ENCODE data around the gene OR5K4.
"Not testable (repeated sequence)": the region's sequence is repeated elsewhere in the genome, so short reads cannot be mapped to it uniquely, and the experiment has no call there.

The OR5K4 gene

DNA sequence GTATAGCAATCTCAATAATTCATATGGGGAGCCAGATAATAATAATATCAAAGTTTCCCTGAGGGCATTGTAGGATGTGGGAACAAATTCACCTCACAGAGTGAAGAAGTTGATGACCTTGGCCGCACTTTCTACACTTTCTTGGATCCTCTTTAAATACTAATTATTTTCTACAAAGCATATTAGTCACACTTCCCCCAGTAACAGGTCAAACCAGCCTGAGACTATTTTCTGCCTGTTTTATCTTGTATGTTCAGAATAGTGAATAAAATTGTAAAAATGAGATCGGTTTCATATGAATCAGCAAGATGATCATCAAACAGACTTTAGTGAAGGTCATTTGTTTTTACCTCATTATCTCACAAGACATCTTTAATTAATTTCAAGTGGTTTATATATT is 34.5 kb downstream of the OR5K4 start:
- Histone ChIP-seq H3K4me3 (ENCODE audit: low read length) (no peak overlapping the region), H3K4me1 (ENCODE audit: control insufficient read depth, insufficient read depth, low read length) (no peaks in the 10 kb centered on the region), H3K27me3 (ENCODE audit: control insufficient read depth, insufficient read depth, low read length) (no peaks in the 10 kb centered on the region), H3K27ac (ENCODE audit: low read depth, low read length) (no peak overlapping the region), H3K9ac (ENCODE audit: low read length) (no peak overlapping the region), H3K36me3 (ENCODE audit: control insufficient read depth, insufficient read depth, low read length) (no peaks in the 10 kb centered on the region)

DNA sequence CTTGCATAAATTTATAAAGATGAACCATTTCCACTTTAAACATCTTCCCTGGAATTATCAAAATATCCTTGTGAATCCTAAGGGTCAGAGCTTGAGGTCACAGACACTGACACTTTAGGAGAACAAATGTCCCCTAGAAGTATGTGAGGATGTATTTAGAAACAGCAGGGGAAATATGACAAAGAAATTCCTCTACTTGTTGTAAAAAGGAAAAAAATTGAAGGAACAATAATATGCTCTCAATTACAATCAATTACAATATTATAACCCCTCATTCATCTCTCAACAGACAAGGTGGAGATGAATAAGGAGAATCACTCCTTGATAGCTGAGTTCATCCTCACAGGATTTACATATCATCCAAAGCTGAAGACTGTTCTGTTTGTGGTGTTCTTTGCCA is 36.7 kb downstream of the OR5K4 start, which contains the start of gene OR5K3:
Gene OR5K3 (plus strand): TSS at position 301 of the 400 bp plus-strand sequence. CDS start 0 bp downstream, at position 301.
- H3K36me3 ChIP-seq (ENCODE audit: control insufficient read depth, insufficient read depth, low read length) = no peaks in the 10 kb centered on the region
- H3K27ac ChIP-seq (ENCODE audit: low read depth, low read length) = no peak within 1 kb of the TSS
- H3K9ac ChIP-seq (ENCODE audit: low read length) = no peak within 1 kb of the TSS
- H3K4me1 ChIP-seq (ENCODE audit: control insufficient read depth, insufficient read depth, low read length) = no peaks in the 10 kb centered on the region
- H3K27me3 ChIP-seq (ENCODE audit: control insufficient read depth, insufficient read depth, low read length) = no peaks in the 10 kb centered on the region
- H3K4me3 ChIP-seq (ENCODE audit: low read length) = no peak within 1 kb of the TSS

DNA sequence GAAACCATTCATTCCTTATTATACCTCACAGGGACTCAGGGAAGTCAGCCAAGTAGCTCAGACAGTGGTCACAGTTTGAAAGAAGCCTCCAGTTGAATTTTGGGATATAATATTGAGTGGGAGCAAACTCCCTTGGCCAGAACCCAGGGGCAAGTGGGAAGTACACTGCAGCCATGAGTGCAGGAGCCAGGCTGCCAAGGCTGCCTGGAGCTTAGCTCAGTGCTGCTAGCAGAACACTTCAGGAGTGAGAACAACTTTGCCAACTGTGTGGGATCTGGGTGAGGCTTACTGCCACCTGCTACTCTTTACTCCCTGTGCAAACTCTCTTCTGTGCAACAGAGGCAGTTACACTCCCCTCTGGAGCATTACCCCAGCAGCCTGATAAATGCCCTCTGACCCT is 41.4 kb downstream of the OR5K4 start:
- no peaks in the 10 kb centered on the region for H3K36me3 ChIP-seq (ENCODE audit: control insufficient read depth, insufficient read depth, low read length)
- no peak overlapping the region for H3K9ac ChIP-seq (ENCODE audit: low read length)
- H3K27ac ChIP-seq (ENCODE audit: low read depth, low read length) = no peak overlapping the region
- no peaks in the 10 kb centered on the region for H3K4me1 ChIP-seq (ENCODE audit: control insufficient read depth, insufficient read depth, low read length)
- no peaks in the 10 kb centered on the region for H3K27me3 ChIP-seq (ENCODE audit: control insufficient read depth, insufficient read depth, low read length)
- no peak overlapping the region for H3K4me3 ChIP-seq (ENCODE audit: low read length)

DNA sequence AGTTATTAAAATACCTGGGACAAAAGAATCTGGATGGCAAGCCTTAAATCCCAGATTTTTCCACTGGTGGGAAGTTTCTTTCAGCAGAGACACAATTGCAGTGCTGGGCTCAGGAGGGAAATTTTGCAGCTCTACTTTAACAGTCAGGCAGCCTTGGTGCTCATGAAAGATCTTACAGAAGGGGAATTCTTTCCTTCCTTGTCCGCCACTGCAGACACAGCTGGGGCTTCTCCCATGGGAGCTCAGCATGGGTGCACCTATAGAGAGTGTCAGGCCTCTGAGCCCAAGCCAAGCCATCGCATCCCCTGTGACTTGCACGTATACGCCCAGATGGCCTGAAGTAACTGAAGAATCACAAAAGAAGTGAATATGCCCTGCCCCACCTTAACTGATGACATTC is 42.8 kb downstream of the OR5K4 start:
- not testable (repeated sequence) for H3K27ac ChIP-seq (ENCODE audit: low read depth, low read length)

DNA sequence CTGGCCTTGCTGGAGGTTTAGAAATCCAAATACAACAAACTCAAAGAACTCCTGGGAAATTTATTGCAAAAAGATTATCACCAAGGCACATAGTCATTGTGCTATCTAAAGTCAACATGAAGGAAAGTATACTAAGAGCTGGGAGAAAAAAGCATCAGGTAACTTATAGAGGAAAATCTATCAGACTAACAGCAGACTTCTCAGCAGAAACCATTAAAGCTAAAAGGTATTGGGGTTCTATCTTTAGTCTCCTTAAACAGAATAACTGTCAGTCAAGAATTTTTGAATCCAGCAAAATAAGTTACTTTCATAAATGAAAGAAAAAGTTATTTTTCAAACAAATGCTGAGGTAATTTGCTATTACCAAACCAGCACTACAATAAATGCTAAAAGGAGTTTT is 44.9 kb downstream of the OR5K4 start:
- no peak overlapping the region for H3K9ac ChIP-seq (ENCODE audit: low read length)
- no peaks in the 10 kb centered on the region for H3K36me3 ChIP-seq (ENCODE audit: control insufficient read depth, insufficient read depth, low read length)
- no peaks in the 10 kb centered on the region for H3K27me3 ChIP-seq (ENCODE audit: control insufficient read depth, insufficient read depth, low read length)
- H3K27ac ChIP-seq (ENCODE audit: low read depth, low read length) = no peak overlapping the region
- H3K4me3 ChIP-seq (ENCODE audit: low read length) = no peak overlapping the region
- no peaks in the 10 kb centered on the region for H3K4me1 ChIP-seq (ENCODE audit: control insufficient read depth, insufficient read depth, low read length)

More for the DNA sequence above, 42.8 kb downstream of the OR5K4 start:
- not testable (repeated sequence) for H3K36me3 ChIP-seq (ENCODE audit: control insufficient read depth, insufficient read depth, low read length); H3K27me3 ChIP-seq (ENCODE audit: control insufficient read depth, insufficient read depth, low read length); H3K9ac ChIP-seq (ENCODE audit: low read length); H3K4me1 ChIP-seq (ENCODE audit: control insufficient read depth, insufficient read depth, low read length); H3K4me3 ChIP-seq (ENCODE audit: low read length)

DNA sequence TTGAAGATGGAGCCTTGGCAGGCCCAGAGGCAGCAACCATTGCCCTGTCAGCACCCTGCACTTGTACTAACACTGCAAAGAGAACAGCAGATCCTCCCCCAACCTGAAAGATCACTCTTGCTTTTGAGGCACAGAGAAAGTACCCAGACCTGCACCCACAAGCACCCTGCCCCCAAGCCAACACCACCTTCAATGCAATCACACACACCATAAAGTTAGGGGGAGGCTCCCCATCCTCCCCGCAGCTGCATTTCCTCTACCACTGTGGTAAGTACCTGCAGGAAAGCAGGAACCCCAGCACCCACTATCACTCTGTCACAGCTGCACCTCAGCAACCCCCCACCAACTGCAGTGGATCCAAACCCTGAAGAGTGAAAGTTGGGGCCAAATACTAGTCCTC is 48.9 kb downstream of the OR5K4 start:
- Histone ChIP-seq H3K27me3 (ENCODE audit: control insufficient read depth, insufficient read depth, low read length) (no peaks in the 10 kb centered on the region), H3K4me1 (ENCODE audit: control insufficient read depth, insufficient read depth, low read length) (no peaks in the 10 kb centered on the region), H3K36me3 (ENCODE audit: control insufficient read depth, insufficient read depth, low read length) (no peaks in the 10 kb centered on the region), H3K9ac (ENCODE audit: low read length) (no peak overlapping the region), H3K4me3 (ENCODE audit: low read length) (no peak overlapping the region), H3K27ac (ENCODE audit: low read depth, low read length) (no peak overlapping the region)

DNA sequence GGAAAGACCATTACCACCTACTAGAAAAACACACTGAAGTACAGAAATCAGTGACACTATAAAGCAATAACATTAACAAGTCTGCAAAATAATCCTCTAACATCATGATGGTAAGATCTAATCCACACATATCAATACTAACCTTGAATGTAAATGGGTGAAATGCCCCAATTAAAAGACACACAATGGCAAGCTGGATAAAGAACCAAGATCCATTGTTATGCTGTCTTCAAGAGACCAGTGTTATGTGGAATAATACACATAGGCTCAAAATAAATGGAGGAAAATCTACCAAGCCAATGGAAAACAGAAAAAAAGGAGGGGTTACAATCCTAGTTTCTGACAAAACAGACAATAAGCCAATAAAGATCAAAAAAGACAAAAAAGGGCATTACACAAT is 50.4 kb downstream of the OR5K4 start:
- Histone ChIP-seq H3K9ac (ENCODE audit: low read length) (no peak overlapping the region), H3K36me3 (ENCODE audit: control insufficient read depth, insufficient read depth, low read length) (no peaks in the 10 kb centered on the region), H3K4me1 (ENCODE audit: control insufficient read depth, insufficient read depth, low read length) (no peaks in the 10 kb centered on the region), H3K4me3 (ENCODE audit: low read length) (no peak overlapping the region), H3K27me3 (ENCODE audit: control insufficient read depth, insufficient read depth, low read length) (no peaks in the 10 kb centered on the region), H3K27ac (ENCODE audit: low read depth, low read length) (no peak overlapping the region)
